Suppressor macrophage treated with lipopolysaccharide for 1 hour (primary cell): ENCODE results near the gene WDR45B.
"Not testable (repeated sequence)": the region's sequence is repeated elsewhere in the genome, so short reads cannot be mapped to it uniquely, and the experiment has no call there.

Experiments used
- DNase-seq, 3 donors: peaks; one replicate each; pipeline ENCODE4 v3.0.0-alpha.2; 2020 to 2022

Gene WDR45B

GRCh38 chr17:82598256-82599119 lies 49.8 kb downstream of the WDR45B start:
- DNase-seq, result peak; percentile 65 to 85 (median 68)

- DNase-seq, result no peak
Measured at GRCh38 chr17:82596837-82597672, 51.2 kb downstream of the WDR45B start.

- no peak for DNase-seq
Measured at GRCh38 chr17:82596296-82596695, 51.9 kb downstream of the WDR45B start.

- no peak for DNase-seq
Measured at GRCh38 chr17:82595893-82596292, 52.4 kb downstream of the WDR45B start.

- no peak for DNase-seq
Measured at GRCh38 chr17:82594571-82594970, 53.7 kb downstream of the WDR45B start.

GRCh38 chr17:82593590-82594087 lies 54.6 kb downstream of the WDR45B start:
- DNase-seq, result no peak

- DNase-seq, result peak; percentile 12 to 33 (median 27)
Measured at GRCh38 chr17:82592767-82593589, 55.3 kb downstream of the WDR45B start.

GRCh38 chr17:82592289-82592766 lies 55.9 kb downstream of the WDR45B start:
- DNase-seq, result peak in 2 of 3 donors; percentile 12 to 16

- DNase-seq, result peak in 1 of 3 donors; percentile 12
Measured at GRCh38 chr17:82590881-82591539, 57.2 kb downstream of the WDR45B start.

- no peak for DNase-seq
Measured at GRCh38 chr17:82590216-82590615, 58.0 kb downstream of the WDR45B start.

GRCh38 chr17:82589851-82590180 lies 58.4 kb downstream of the WDR45B start:
- DNase-seq, result no peak

GRCh38 chr17:82588266-82589175 lies 59.7 kb downstream of the WDR45B start:
- DNase-seq, result no peak

GRCh38 chr17:82587234-82588086 lies 60.8 kb downstream of the WDR45B start:
- DNase-seq, result peak; percentile 82 to 86 (median 83)

- DNase-seq, result no peak
Measured at GRCh38 chr17:82586576-82587233, 61.5 kb downstream of the WDR45B start.

- not testable (repeated sequence) for DNase-seq
Measured at GRCh38 chr17:82585935-82586575, 62.2 kb downstream of the WDR45B start.

GRCh38 chr17:82583720-82584234 lies 64.5 kb downstream of the WDR45B start:
- peak in 1 of 3 donors; percentile 20 for DNase-seq

- no peak for DNase-seq
Measured at GRCh38 chr17:82582709-82583108, 65.5 kb downstream of the WDR45B start.

GRCh38 chr17:82582213-82582612 lies 66.0 kb downstream of the WDR45B start:
- peak; percentile 43 to 63 (median 46) for DNase-seq
